ENCODE results near the gene TNFRSF1A.

The TNFRSF1A gene

GRCh38 chr12:6282453-6282840 is 59.4 kb downstream of the TNFRSF1A start:
- H3K27ac ChIP-seq (replicated peaks) = no peak overlapping the region
- H3K4me3 ChIP-seq (replicated peaks; ENCODE audit: insufficient read depth, low read length) = no peak overlapping the region
- no peak for DNase-seq (ENCODE audit: low read depth in 1 of 2, low spot score in 1 of 2)
- H3K27me3 ChIP-seq (ENCODE audit: insufficient read depth, poor library complexity, severe bottlenecking) = peaks cover 4% of the 10 kb centered on the region
- no peak for TF ChIP-seq GABPA (IDR thresholded peaks at IDR 0.05; ENCODE audit: low read depth)
- no peak for TF ChIP-seq REST (IDR thresholded peaks at IDR 0.05; ENCODE audit: insufficient replicate concordance, low read depth)

GRCh38 chr12:6281081-6281809 is 60.6 kb downstream of the TNFRSF1A start:
- Histone ChIP-seq H3K27ac (replicated peaks) (no peak overlapping the region), H3K4me3 (replicated peaks; ENCODE audit: insufficient read depth, low read length) (no peak overlapping the region), H3K27me3 (ENCODE audit: insufficient read depth, poor library complexity, severe bottlenecking) (peaks cover 4% of the 10 kb centered on the region)
- no peak for TF ChIP-seq CTCF (IDR thresholded peaks at IDR 0.05; ENCODE audit: insufficient read depth, low read length)
- TF ChIP-seq GABPA (IDR thresholded peaks at IDR 0.05; ENCODE audit: low read depth) = no peak
- TF ChIP-seq SPI1 (IDR thresholded peaks at IDR 0.05; ENCODE audit: borderline replicate concordance, low read depth) = no peak
- TF ChIP-seq POLR2AphosphoS5 (IDR thresholded peaks at IDR 0.05; ENCODE audit: low read depth) = no peak
- TF ChIP-seq REST (IDR thresholded peaks at IDR 0.05; ENCODE audit: insufficient replicate concordance, low read depth) = no peak
- no peak for DNase-seq (ENCODE audit: low read depth in 1 of 2, low spot score in 1 of 2)

DNA sequence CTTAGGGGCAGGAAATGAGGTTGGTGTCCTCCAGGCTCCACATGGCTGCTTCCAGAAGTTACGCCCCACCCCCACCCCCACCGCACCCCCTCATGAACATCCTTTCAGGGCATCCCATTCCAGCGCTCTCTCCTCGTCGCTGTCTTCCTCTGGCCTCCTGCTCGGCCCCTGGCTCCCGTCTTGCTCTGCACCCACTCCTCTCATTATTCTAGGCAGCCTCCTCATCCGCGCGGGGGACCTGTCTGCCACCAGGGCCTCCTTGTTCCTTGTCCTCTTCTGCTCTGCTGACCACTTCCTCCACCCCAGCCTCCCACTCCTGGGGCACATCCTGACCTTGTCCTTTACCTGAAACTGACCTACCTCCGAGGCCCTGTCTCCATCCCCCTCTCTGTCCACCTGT is 61.2 kb downstream of the TNFRSF1A start:
- TF ChIP-seq REST (IDR thresholded peaks at IDR 0.05; ENCODE audit: insufficient replicate concordance, low read depth) = no peak
- no peak for TF ChIP-seq GABPA (IDR thresholded peaks at IDR 0.05; ENCODE audit: low read depth)
- TF ChIP-seq CTCF (IDR thresholded peaks at IDR 0.05; ENCODE audit: insufficient read depth, low read length) = no peak
- no peak for TF ChIP-seq POLR2AphosphoS5 (IDR thresholded peaks at IDR 0.05; ENCODE audit: low read depth)
- no peak for TF ChIP-seq SPI1 (IDR thresholded peaks at IDR 0.05; ENCODE audit: borderline replicate concordance, low read depth)
- Histone ChIP-seq H3K4me3 (replicated peaks; ENCODE audit: insufficient read depth, low read length) (no peak overlapping the region), H3K27ac (replicated peaks) (no peak overlapping the region), H3K27me3 (ENCODE audit: insufficient read depth, poor library complexity, severe bottlenecking) (peaks cover 4% of the 10 kb centered on the region)
- DNase-seq (ENCODE audit: low read depth in 1 of 2, low spot score in 1 of 2) = no peak

Measured in HL-60 (cell line).